ENCODE measurements around the gene POMP.
A peak's percentile ranks its signal among the peaks of the same experiment; 100 is the strongest.

Gene POMP

DNA sequence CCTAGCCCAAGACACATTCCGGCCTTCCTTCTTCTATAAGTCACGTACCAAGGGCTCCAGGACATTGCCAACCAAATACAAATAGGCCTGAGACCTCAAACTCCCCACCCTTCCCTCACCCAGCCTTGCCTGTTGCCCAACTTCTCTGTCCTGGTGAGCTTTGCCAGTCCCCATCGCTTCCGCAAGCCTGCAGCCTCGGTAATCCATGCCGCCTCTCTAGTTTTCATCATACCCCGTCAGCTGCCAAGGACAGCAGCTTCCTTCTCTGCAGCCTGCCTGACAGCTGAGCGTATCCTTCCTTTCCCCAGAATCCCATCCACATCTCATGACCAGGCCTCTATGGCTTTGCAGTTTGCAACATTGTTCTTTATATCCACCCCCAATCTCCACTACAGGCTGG, 36.6 kb upstream of the POMP start:
- Histone ChIP-seq H3K4me3 (no peak overlapping the region), H3K27ac (no peak overlapping the region), H3K27me3 (no peaks in the 10 kb centered on the region), H3K36me3 (no peaks in the 10 kb centered on the region), H3K9me3 (no peaks in the 10 kb centered on the region), H3K4me1 (no peaks in the 10 kb centered on the region)
- intact Hi-C loops (cut with DNase I; ENCODE audit: low total_unique reads), result no loop called here
- TF ChIP-seq, protein P1, sequence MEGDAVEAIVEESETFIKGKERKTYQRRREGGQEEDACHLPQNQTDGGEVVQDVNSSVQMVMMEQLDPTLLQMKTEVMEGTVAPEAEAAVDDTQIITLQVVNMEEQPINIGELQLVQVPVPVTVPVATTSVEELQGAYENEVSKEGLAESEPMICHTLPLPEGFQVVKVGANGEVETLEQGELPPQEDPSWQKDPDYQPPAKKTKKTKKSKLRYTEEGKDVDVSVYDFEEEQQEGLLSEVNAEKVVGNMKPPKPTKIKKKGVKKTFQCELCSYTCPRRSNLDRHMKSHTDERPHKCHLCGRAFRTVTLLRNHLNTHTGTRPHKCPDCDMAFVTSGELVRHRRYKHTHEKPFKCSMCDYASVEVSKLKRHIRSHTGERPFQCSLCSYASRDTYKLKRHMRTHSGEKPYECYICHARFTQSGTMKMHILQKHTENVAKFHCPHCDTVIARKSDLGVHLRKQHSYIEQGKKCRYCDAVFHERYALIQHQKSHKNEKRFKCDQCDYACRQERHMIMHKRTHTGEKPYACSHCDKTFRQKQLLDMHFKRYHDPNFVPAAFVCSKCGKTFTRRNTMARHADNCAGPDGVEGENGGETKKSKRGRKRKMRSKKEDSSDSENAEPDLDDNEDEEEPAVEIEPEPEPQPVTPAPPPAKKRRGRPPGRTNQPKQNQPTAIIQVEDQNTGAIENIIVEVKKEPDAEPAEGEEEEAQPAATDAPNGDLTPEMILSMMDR (IDR thresholded peaks at IDR 0.05), result no peak
- peak; percentile 67 to 81 for DNase-seq

DNA sequence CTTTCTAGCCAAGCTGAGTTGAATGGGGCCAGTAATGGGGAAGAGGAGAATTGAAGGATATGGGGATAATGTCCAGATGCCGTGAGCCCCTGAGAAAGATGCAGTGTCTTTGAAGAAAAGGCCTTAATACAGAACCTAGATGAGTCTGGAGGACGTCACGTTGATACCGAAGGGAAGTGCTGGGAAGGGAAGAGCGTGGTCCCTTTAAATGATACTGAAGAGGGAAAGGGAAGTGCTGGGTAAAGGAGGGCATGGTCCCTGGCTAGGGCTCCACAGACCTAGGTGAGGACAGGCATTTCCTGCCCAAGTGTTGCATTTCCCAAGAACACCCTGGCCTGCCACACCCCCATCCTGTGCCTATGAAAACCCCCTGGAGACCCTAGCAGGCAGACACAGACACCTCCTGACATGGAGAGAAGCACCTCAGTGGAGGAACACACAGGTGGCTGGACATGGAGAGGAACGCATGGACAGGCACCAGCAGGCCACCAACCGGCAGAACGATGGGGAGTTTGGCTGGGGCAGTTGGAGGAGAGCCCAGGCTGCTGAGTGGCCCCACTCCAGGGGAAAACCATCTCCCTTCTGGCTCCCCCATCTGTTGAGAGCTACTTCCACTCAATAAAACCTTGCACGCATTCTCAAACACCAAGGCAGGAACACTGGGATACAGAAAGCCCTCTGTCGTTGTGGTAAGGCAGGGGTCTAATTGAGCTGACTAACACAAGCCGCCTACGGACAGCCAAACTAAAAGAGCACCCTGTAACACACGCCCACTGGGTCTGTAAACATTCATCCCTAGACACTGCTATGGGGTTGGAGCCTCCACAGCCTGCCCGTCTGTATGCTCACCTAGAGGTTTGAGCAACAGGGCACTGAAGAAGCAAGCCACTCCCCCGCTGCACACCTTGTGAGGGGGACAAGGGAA, 34.9 kb upstream of the POMP start:
- TF ChIP-seq, protein P1 (IDR thresholded peaks at IDR 0.05), result no peak
- Histone ChIP-seq H3K9me3 (no peaks in the 10 kb centered on the region), H3K4me3 (no peak overlapping the region), H3K36me3 (no peaks in the 10 kb centered on the region), H3K27ac (no peak overlapping the region), H3K4me1 (no peaks in the 10 kb centered on the region), H3K27me3 (no peaks in the 10 kb centered on the region)
- intact Hi-C loops (cut with DNase I; ENCODE audit: low total_unique reads), result no loop called here
- no peak for DNase-seq

DNA sequence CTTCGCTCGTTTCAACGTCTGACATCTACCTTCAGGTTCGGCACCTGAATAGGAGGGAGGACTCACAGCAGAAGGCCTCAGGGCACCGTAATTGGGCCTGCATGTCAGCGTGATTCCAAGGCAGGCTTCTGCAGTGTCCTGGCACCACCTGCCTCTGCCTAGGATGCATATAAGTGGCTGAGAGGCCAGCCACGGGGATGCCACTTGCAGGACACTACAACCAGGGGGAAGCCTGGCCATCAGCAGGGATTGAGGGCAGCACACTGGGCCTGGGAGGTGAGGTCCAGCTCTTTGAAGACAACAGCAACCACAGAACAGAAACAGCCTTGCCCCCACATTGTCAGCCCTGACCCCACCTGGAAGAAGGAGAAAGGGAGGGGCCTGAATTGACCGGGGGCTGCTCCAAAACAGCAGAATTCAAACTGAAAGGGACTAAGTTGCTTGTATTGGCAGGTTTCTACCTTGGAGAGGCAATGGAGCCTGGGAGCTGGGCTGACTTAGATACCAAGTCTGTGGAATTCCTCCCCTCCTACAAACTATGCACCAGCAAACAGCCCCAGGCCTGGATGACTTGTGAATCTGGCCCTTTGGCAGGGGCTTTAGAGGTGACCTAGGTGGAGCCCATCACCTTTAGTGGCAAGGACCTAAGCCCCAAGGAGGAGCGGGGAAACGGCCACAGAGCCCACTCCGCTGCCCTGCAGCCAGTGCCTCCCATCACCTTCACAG, 34.1 kb upstream of the POMP start:
- Histone ChIP-seq H3K4me3 (no peak overlapping the region), H3K36me3 (no peaks in the 10 kb centered on the region), H3K9me3 (no peaks in the 10 kb centered on the region), H3K4me1 (no peaks in the 10 kb centered on the region), H3K27ac (no peak overlapping the region), H3K27me3 (no peaks in the 10 kb centered on the region)
- TF ChIP-seq, protein P1 (IDR thresholded peaks at IDR 0.05), result no peak
- intact Hi-C loops (cut with DNase I; ENCODE audit: low total_unique reads), result no loop called here
- no peak for DNase-seq

DNA sequence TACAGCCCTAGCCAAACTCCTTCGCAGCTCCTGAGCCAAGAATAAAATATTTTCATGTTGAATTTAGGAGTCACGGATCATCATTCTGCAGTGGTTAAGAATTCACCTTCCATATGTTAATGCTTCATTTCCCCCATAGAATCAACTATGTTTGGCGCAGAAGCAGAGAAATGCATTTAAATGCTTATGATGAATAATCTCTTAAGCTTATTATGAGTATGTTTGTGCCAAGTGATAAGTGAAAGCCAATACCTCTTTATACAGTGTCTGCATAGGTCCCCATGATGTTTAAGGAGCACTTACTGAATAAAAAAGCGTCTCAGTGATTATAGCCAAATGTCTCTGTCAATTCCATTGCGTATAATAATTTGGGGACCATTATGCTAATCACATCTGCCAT, 32.7 kb upstream of the POMP start:
- H3K4me1 ChIP-seq, result no peaks in the 10 kb centered on the region
- DNase-seq, result no peak
- no peaks in the 10 kb centered on the region for H3K36me3 ChIP-seq
- no peak overlapping the region for H3K27ac ChIP-seq
- no peak overlapping the region for H3K4me3 ChIP-seq
- H3K27me3 ChIP-seq, result no peaks in the 10 kb centered on the region
- no peaks in the 10 kb centered on the region for H3K9me3 ChIP-seq
- TF ChIP-seq, protein P1 (IDR thresholded peaks at IDR 0.05), result no peak
- intact Hi-C loops (cut with DNase I; ENCODE audit: low total_unique reads), result no loop called here

DNA sequence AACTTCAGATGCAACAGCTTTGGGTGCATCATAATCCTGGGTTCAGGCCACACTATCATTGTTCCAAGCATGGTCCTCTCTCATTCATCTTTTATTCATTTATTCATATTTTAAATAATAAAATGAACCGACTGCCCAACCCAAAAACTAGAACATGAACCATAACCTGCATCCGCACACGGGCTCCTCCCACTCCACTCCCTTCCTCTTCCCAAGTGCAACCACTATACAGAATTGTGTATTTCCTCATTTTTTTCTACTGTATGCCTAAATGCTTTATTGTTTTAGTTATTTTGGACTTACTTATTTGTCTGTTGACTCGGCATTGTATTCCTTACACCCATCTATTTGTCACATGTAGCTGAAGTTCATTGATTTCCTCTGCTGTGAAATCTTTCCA, 30.7 kb upstream of the POMP start:
- Histone ChIP-seq H3K27me3 (no peaks in the 10 kb centered on the region), H3K36me3 (no peaks in the 10 kb centered on the region), H3K4me3 (no peak overlapping the region), H3K27ac (no peak overlapping the region), H3K9me3 (no peaks in the 10 kb centered on the region), H3K4me1 (no peaks in the 10 kb centered on the region)
- TF ChIP-seq, protein P1 (IDR thresholded peaks at IDR 0.05), result no peak
- no peak for DNase-seq
- intact Hi-C loops (cut with DNase I; ENCODE audit: low total_unique reads), result no loop called here
